ENCODE measurements around the gene PRKAA2. TPM values are rescaled to one million over a fixed set of nuclear protein-coding genes. Genes with fewer than 3 reads are reported as not detected.

Gene PRKAA2
- total RNA-seq, result 0.73 and 2.0 TPM in 2 replicates

GRCh38 chr1:56644919-56645676, at the start of gene PRKAA2:
TSS of gene PRKAA2 (plus strand) at chr1:56645314. CDS start at chr1:56645388, 74 bp downstream.

Small RNA genes within 50 kb of the gene (small RNA-seq; reads per million reads assigned to genes)
- gene AC099789.1, result not detected

Other genes starting within 250 kb of the PRKAA2 start
- 91.5 and 251 TPM in 2 replicates for gene PLPP3, start 65.8 kb upstream of the PRKAA2 start, total RNA-seq
- not detected in 2 replicates for gene FYB2, start 174.1 kb downstream of the PRKAA2 start, total RNA-seq
- gene C8A, start 209.5 kb downstream of the PRKAA2 start, total RNA-seq, result not detected in 2 replicates

All from subcutaneous preadipocyte (primary cell).